NCI-H2107 treated with DMSO at 0.1 percent for 48 hours (cell line): ENCODE results near the gene RASSF3.
"Not testable (repeated sequence)": the region's sequence is repeated elsewhere in the genome, so short reads cannot be mapped to it uniquely, and the experiment has no call there.

ENCODE experiments used
- DNase-seq: peaks from one replicate; lab custom pipeline; 2025; ENCODE audit not compliant: unreplicated experiment; lab: John Stamatoyannopoulos, UW

RASSF3 gene

GRCh38 chr12:64690236-64690635, 79.9 kb downstream of the RASSF3 start:
- DNase-seq, result not testable (repeated sequence)

- DNase-seq, result peak; percentile 97
Measured at GRCh38 chr12:64691227-64691794, 81.0 kb downstream of the RASSF3 start.

DNA sequence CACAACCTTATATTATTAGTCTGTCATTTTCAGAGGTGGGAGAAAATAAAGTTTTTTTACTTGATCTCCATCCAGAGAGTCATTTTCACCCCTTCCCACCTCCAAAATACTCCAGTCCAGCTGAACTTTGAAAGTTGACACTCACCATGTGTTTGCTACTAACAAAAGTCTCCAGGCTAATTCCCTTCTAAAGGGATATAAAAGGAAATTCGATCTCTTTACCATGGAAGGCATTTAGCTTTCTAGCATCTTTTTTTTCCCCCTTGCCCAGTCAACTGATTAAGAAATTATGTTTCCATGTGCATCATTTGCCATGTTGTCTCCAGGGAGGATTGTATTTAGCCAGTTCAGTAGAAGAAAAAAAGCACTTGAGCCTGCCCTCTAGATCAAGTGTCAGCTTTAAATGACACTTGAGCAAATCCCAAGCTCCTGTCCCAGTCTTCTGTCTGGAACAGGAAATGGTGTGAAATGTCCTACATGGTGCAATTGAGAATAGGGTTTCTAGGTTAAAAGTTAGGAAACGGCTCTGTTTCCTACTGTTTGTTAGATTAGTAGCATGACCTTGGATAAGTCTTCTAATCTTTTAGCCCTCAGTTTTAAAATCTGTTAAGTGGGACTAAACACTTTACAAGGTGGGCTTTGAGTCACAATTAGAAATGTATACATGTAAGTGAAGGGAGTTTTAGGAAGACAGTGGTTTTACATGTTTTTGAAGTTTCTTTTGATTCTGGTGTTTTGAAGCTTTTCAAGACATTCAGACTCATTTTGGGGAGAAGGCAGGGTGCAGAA, 81.7 kb downstream of the RASSF3 start:
- peak; percentile 99 for DNase-seq

DNA sequence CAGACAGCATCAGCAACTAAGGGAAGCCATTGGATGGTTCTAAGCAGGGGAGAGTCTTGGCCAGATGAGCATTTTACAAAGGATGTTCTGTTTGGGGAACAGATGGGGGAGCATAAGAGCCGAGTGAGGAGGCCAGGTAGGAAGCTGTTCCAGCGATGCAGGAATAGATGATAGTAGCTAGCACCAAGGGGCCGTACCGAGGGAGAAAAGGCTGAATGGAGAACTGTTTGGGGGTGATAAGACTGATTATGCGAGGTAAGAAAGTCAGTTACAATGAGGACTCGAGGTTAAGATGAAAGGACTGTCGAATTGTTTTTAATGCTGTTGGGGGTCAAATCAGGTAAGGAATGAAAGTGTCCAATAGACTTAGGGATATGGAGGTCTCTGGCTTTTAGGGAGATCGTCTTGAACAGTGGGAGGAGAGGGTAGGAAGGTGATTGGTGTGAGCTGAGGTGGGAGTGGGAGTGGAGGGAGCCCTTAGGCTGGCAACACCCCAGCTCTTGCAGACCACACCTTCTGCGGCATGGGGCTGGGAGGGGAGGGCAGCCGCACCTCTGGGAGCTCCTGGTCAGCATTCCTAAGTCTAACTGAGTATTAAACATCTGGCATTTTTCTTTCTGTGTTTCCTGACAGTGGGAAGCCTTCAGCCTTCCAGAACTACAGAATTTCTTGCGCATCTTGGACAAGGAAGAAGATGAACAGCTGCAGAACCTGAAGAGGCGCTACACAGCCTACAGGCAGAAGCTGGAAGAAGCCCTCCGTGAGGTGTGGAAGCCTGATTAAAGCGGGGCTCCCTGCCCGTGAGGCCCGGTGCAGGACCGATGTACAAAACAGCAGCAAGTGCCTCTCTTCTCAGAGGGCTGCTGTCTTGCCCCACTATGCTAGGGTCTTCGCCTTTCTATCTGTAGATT, 84.1 kb downstream of the RASSF3 start:
- no peak for DNase-seq

- DNase-seq, result no peak
Measured at GRCh38 chr12:64695550-64695949, 85.3 kb downstream of the RASSF3 start.

DNA sequence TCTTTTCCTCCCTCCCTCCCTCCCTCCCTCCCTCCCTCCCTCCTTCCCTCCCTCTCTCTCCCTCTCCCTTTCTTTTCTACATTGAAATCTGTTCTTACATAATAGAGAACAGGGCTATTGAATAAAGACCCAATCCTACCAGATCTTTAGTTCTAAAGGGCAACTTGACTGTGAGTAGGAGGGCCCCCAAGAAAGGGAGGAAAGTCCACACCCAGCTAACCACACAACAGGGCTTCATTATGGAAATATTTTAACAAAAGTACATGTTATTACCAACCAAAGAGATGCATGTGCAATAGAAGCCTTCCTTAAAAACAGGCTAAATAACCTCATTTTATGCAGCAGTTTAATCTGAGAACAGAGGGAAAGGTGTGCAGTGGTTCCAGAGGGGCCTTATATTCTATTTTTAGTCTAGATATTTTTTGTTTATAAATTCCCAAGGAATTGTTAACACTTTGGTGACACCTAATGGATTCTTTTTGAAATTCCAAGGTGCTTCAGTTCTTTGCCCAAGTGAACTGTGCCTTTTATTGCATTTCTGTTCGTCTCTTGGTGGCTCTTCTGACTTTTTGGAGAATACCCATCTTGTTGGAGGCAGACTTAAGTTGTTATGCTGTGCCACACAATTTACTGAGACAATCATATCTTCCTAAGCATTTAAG, 85.9 kb downstream of the RASSF3 start:
- DNase-seq, result peak; percentile 63

DNA sequence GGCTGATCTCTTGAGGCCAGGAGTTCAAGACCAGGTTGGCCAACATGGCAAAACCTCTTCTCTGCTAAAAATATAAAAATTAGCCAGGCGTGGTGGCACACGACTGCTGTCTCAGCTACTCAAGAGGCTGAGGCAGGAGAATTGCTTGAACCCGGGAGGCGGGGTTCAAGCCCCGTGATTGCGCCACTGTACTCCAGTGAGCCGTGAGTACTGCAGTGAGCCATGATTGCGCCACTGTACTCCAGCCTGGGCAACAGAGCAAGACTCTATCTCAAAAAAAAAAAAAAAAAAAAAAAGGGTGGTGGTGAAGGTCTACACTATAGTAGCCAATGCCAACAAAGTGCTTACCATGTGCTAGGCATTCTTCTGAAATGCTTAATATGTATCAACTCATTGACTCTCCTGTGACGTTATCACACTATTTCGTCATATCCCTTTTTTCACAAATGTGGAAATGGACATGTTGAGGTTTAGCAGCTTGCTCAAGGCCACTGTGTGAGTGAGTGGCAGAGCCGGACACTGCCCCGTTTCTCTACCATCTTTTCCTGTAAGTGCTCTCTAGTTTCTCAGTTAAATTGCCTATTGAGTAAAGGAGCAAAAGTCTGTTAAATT, 89.3 kb downstream of the RASSF3 start:
- no peak for DNase-seq

DNA sequence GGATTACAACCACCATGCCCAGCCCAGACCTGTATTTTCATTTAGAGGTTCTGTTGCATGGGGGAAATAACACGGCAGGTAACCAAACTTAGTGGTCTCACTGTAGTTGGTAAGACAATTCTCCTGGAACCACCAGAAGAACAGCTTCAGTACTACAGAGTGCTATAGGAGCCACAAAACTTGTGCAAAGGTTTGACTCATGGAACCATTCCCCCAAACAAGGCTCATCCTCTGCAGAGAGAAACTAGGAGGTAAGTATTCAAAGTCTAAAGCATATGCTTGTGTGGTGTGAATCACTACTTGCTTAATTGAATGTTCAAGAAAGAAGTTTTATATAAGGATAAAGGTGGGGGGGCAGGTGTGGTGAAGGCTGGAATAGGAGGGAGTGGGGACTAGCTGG, 90.2 kb downstream of the RASSF3 start:
- DNase-seq, result no peak

- peak; percentile 83 for DNase-seq
Measured at GRCh38 chr12:64701283-64701682, 91.0 kb downstream of the RASSF3 start.

DNA sequence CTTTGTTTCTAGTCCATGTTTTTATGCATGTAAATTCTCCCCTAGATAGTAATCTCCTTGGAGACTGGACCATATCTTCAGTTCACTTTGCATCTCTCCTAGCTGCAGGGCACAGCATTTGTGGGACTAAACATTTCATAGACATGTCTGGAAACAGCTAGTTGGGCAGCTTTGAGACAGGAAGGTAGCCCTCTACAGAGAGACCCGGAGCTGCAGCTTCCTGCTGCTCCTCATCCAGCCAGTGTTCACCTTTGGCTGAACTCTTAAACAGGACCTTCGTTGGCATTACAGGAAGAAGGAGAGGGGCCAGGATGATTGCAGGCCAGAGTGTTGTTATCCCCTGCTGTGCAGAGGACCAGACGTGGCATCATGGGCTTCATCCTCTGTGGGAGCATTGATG, 96.0 kb downstream of the RASSF3 start:
- no peak for DNase-seq

DNA sequence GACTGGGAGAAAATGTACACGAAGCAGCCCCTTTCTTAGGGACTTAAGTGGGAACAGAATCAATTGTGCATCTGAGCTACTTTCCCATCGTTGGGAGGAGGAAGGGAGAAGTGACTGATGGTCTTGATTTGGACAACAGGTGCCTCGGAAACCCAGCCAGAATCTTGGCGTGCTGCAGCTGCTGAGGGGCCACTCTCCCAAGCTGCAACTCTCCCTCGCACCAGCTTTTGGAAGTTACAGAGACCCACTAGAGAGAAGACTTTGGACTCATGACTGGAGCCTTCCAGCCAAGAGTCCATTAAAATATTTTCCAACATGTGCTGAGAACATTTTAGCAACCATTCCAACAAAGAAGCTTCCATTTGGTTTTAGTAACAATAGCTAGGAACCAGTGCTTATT, 96.6 kb downstream of the RASSF3 start:
- DNase-seq, result no peak

- no peak for DNase-seq
Measured at GRCh38 chr12:64707362-64707761, 97.1 kb downstream of the RASSF3 start.

DNA sequence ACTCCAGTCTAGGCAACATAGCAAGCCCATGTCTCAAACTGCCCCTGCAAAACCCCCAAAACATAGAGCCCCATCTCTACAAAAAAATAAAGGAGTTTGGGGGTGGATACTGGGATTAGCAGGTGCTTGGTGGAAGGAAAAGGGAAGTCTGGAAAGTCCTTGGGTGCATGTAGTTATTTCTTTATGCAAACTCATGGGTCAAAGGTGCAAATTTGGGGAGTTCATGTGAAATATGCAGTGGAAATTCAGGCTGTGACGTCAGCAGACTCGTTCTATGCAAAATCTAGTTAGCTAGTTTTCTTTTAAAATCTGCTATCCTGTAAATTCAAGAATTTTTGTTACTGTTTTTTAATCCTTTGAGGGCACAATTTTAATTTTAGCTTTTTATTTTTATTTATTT, 97.6 kb downstream of the RASSF3 start:
- no peak for DNase-seq

GRCh38 chr12:64709429-64709828, 99.1 kb downstream of the RASSF3 start:
- DNase-seq, result no peak

DNA sequence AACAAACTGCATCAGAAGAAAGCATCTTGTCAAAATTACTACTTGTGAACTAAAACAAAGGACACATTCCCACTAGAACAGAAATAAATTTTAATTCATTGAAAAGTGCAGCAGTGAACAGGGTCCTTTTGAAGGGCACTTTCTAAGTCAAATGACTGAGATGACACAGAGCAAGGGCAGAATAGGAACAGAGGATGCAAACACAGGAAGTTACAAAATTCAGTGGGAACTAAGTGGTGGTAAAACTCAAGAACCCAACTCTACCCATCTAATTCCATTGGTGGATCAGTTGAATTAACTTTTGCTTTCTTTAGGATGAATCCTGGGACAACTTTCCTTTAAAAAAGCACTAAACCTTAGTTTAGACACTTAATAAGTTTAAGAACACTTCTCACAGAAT, 103.1 kb downstream of the RASSF3 start:
- DNase-seq, result no peak

- DNase-seq, result no peak
Measured at GRCh38 chr12:64714551-64714968, 104.3 kb downstream of the RASSF3 start.

- DNase-seq, result no peak
Measured at GRCh38 chr12:64716371-64716770, 106.1 kb downstream of the RASSF3 start.

GRCh38 chr12:64716839-64717455, 106.7 kb downstream of the RASSF3 start:
- no peak for DNase-seq

GRCh38 chr12:64718649-64719048, 108.4 kb downstream of the RASSF3 start:
- DNase-seq, result no peak

GRCh38 chr12:64720884-64721283, 110.6 kb downstream of the RASSF3 start:
- no peak for DNase-seq
